Measurements from ENCODE around the gene TUBB6.
A peak's percentile ranks its signal among the peaks of the same experiment; 100 is the strongest.

TUBB6 gene

GRCh38 chr18:12310762-12311161 lies 2.7 kb downstream of the TUBB6 start:
- in situ Hi-C loops (cut with HindIII; ENCODE audit: low pct_unique_long_range_greater_than_20kb, low sequenced_read_pairs) = no loop called here
- peak in 1 of 2 experiments; percentile 30 for DNase-seq (ENCODE audit: low read depth in 1 of 2, low spot score in 1 of 2)
- no peak for TF ChIP-seq JUND (IDR thresholded peaks at IDR 0.05; ENCODE audit: low read depth)

- no peak for DNase-seq (ENCODE audit: low read depth in 1 of 2, low spot score in 1 of 2)
- in situ Hi-C loops (cut with HindIII; ENCODE audit: low pct_unique_long_range_greater_than_20kb, low sequenced_read_pairs) = no loop called here
- TF ChIP-seq JUND (IDR thresholded peaks at IDR 0.05; ENCODE audit: low read depth) = no peak
Measured at GRCh38 chr18:12312976-12313375, 4.9 kb downstream of the TUBB6 start.

GRCh38 chr18:12313530-12314245 lies 5.6 kb downstream of the TUBB6 start:
- in situ Hi-C loops (cut with HindIII; ENCODE audit: low pct_unique_long_range_greater_than_20kb, low sequenced_read_pairs) = no loop called here
- DNase-seq (ENCODE audit: low read depth in 1 of 2, low spot score in 1 of 2) = no peak
- no peak for TF ChIP-seq JUND (IDR thresholded peaks at IDR 0.05; ENCODE audit: low read depth)

GRCh38 chr18:12314591-12315305 lies 6.7 kb downstream of the TUBB6 start:
- DNase-seq (ENCODE audit: low read depth in 1 of 2, low spot score in 1 of 2) = no peak
- in situ Hi-C loops (cut with HindIII; ENCODE audit: low pct_unique_long_range_greater_than_20kb, low sequenced_read_pairs) = no loop called here
- no peak for TF ChIP-seq JUND (IDR thresholded peaks at IDR 0.05; ENCODE audit: low read depth)

GRCh38 chr18:12315490-12315889 lies 7.4 kb downstream of the TUBB6 start:
- in situ Hi-C loops (cut with HindIII; ENCODE audit: low pct_unique_long_range_greater_than_20kb, low sequenced_read_pairs) = no loop called here
- TF ChIP-seq JUND (IDR thresholded peaks at IDR 0.05; ENCODE audit: low read depth) = no peak
- DNase-seq (ENCODE audit: low read depth in 1 of 2, low spot score in 1 of 2) = no peak

- no peak for TF ChIP-seq JUND (IDR thresholded peaks at IDR 0.05; ENCODE audit: low read depth)
- DNase-seq (ENCODE audit: low read depth in 1 of 2, low spot score in 1 of 2) = no peak
- in situ Hi-C loops (cut with HindIII; ENCODE audit: low pct_unique_long_range_greater_than_20kb, low sequenced_read_pairs) = no loop called here
Measured at GRCh38 chr18:12315911-12316310, 7.9 kb downstream of the TUBB6 start.

- no peak for TF ChIP-seq JUND (IDR thresholded peaks at IDR 0.05; ENCODE audit: low read depth)
- in situ Hi-C loops (cut with HindIII; ENCODE audit: low pct_unique_long_range_greater_than_20kb, low sequenced_read_pairs) = no loop called here
- no peak for DNase-seq (ENCODE audit: low read depth in 1 of 2, low spot score in 1 of 2)
Measured at GRCh38 chr18:12317664-12318333, 9.8 kb downstream of the TUBB6 start.

GRCh38 chr18:12318334-12318697 lies 10.3 kb downstream of the TUBB6 start:
- in situ Hi-C loops (cut with HindIII; ENCODE audit: low pct_unique_long_range_greater_than_20kb, low sequenced_read_pairs) = no loop called here
- DNase-seq (ENCODE audit: low read depth in 1 of 2, low spot score in 1 of 2) = no peak

GRCh38 chr18:12318857-12319256 lies 10.8 kb downstream of the TUBB6 start:
- in situ Hi-C loops (cut with HindIII; ENCODE audit: low pct_unique_long_range_greater_than_20kb, low sequenced_read_pairs) = no loop called here

More at GRCh38 chr18:12318334-12318697, 10.3 kb downstream of the TUBB6 start:
- no peak for TF ChIP-seq JUND (IDR thresholded peaks at IDR 0.05; ENCODE audit: low read depth)

GRCh38 chr18:12321333-12321732 lies 13.3 kb downstream of the TUBB6 start:
- no peak for TF ChIP-seq JUND (IDR thresholded peaks at IDR 0.05; ENCODE audit: low read depth)
- in situ Hi-C loops (cut with HindIII; ENCODE audit: low pct_unique_long_range_greater_than_20kb, low sequenced_read_pairs) = no loop called here
- peak in 1 of 2 experiments; percentile 47 for DNase-seq (ENCODE audit: low read depth in 1 of 2, low spot score in 1 of 2)

More at GRCh38 chr18:12318857-12319256, 10.8 kb downstream of the TUBB6 start:
- DNase-seq (ENCODE audit: low read depth in 1 of 2, low spot score in 1 of 2) = no peak
- TF ChIP-seq JUND (IDR thresholded peaks at IDR 0.05; ENCODE audit: low read depth) = no peak

GRCh38 chr18:12324991-12325725 lies 17.1 kb downstream of the TUBB6 start:
- in situ Hi-C loops (cut with HindIII; ENCODE audit: low pct_unique_long_range_greater_than_20kb, low sequenced_read_pairs) = no loop called here
- TF ChIP-seq JUND (IDR thresholded peaks at IDR 0.05; ENCODE audit: low read depth) = no peak
- no peak for DNase-seq (ENCODE audit: low read depth in 1 of 2, low spot score in 1 of 2)

- no peak for TF ChIP-seq JUND (IDR thresholded peaks at IDR 0.05; ENCODE audit: low read depth)
- DNase-seq (ENCODE audit: low read depth in 1 of 2, low spot score in 1 of 2) = no peak
- in situ Hi-C loops (cut with HindIII; ENCODE audit: low pct_unique_long_range_greater_than_20kb, low sequenced_read_pairs) = no loop called here
Measured at GRCh38 chr18:12325726-12326245, 17.7 kb downstream of the TUBB6 start.
